ENCODE results near the gene TTBK2.

The TTBK2 gene

DNA sequence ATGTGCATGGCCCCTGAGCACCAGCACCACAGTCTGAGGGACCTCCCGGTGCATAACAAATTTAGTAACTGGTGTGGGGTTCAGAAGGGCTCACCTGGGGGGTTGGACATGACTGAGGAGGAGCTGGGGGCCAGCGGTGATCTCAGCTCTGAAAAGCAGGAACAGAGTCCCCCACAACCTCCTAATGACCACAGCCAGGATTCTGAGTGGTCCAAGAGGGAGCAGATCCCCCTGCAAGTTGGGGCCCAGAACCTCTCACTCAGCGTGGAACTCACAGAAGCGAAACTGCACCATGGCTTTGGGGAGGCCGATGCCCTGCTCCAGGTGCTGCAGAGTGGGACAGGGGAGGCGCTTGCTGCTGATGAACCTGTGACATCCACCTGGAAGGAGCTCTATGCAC, 226.6 kb downstream of the TTBK2 start:
- no peak for DNase-seq (ENCODE audit: low read depth in 3 of 3)

DNA sequence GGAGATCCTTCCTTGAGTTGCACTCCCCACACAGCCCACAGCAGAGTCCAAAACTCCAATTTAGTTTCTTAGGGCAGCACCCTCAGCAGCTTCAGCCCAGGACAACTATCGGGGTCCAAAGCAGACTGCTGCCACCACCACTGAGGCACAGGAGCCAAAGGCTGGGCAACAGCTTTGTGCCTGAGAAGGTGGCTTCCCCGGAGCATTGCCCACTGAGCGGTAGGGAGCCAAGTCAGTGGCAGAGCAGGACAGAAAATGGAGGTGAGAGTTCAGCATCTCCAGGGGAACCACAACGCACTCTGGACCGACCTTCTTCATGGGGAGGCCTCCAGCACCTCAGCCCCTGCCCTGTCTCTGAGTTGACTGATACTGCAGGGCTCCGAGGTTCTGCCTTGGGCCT, 227.1 kb downstream of the TTBK2 start:
- DNase-seq (ENCODE audit: low read depth in 3 of 3), result no peak

DNA sequence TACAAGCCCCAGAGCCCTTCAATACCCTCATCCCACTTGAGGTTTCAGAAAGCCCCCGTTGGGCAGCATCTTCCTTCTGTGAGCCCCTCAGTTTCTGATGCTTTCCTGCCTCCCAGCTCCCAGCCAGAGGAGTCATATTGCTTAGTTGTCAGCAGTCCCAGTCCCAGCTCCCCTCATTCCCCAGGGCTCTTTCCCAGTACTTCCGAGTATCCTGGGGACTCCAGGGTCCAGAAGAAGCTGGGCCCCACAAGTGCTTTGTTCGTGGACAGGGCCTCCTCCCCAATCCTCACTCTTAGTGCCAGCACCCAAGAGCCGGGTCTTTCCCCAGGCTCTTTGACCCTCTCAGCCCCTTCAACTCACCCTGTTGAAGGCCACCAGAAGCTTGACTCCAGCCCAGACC, 227.6 kb downstream of the TTBK2 start:
- no peak for DNase-seq (ENCODE audit: low read depth in 3 of 3)

DNA sequence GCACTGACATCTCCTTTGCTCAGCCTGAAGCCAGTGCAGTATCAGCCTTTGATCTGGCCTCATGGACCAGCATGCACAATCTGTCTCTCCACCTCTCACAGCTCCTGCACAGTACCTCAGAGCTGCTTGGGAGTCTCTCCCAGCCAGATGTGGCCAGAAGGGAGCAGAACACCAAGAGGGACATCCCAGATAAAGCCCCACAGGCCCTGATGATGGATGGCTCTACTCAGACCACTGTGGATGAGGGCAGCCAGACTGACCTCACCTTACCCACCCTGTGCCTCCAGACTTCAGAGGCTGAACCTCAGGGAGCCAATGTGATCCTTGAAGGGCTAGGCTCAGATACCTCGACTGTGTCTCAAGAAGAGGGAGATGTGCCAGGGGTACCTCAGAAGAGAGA, 228.0 kb downstream of the TTBK2 start:
- no peak for DNase-seq (ENCODE audit: low read depth in 3 of 3)

DNA sequence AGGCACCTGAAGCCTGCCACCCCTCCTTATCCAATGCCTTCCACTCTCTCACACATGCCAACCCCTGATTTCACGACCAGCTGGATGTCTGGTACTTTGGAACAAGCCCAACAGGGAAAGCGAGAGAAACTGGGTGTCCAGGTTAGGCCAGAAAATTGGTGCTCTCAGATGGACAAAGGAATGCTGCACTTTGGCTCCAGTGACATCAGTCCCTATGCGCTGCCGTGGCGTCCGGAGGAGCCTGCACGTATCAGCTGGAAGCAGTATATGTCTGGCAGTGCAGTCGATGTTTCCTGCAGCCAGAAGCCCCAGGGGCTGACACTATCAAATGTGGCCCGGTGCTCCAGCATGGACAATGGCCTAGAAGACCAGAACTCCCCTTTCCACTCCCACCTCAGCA, 228.8 kb downstream of the TTBK2 start:
- DNase-seq (ENCODE audit: low read depth in 3 of 3), result no peak

DNA sequence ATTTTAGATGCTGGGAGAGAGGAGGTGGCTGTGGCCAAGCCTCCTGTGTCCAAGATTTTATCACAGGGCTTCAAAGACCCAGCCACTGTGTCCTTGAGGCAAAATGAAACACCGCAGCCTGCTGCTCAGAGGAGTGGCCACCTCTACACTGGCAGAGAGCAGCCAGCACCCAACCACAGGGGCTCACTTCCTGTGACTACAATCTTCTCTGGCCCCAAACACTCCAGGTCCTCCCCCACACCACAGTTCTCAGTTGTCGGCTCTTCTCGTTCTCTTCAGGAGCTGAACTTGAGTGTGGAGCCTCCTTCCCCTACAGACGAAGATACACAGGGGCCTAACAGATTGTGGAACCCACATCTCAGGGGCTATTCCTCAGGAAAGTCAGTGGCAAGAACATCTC, 229.3 kb downstream of the TTBK2 start:
- DNase-seq (ENCODE audit: low read depth in 3 of 3), result no peak
